ENCODE data around the gene SI.
"Not testable (repeated sequence)": the region's sequence is repeated elsewhere in the genome, so short reads cannot be mapped to it uniquely, and the experiment has no call there.

Gene SI

DNA sequence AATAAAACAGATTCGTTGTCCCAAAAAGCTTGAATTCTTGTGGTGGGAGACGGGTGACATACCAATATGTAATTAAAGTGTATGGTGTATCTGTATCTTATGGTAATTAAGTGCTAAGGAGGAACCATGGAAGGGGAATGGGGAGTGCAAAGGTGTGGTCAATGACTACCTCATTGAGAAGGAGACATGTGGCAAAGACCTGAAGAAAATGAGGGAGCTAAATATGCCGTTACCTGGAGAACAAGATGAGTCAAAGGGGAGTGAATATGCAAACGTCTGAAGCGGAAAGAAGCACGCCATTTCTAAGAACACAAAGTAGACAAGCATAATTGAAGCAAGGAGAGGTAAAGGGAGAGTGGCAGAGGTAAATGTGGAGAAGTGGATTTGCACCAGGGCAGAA, 115.7 kb downstream of the SI start:
- no peak overlapping the region for H3K27ac ChIP-seq (replicated peaks; ENCODE audit: low read length)
- H2BK5ac ChIP-seq (ENCODE audit: low read length): no peak overlapping the region
- H4K8ac ChIP-seq (ENCODE audit: low read depth, low read length): no peak overlapping the region
- no peaks in the 10 kb centered on the region for H3K9me3 ChIP-seq (replicated peaks in 1 of 2; ENCODE audit: control insufficient read depth in 2 of 2, insufficient read depth in 1 of 2, low read depth in 1 of 2, low read length in 2 of 2)
- no peak overlapping the region for H3K4me3 ChIP-seq (ENCODE audit: low read length in 2 of 2)
- no peaks in the 10 kb centered on the region for H3K79me1 ChIP-seq (ENCODE audit: low read depth, low read length)
- no peak overlapping the region for H4K91ac ChIP-seq (ENCODE audit: low read depth, low read length, poor library complexity)
- H2BK120ac ChIP-seq (ENCODE audit: low read depth, low read length): no peak overlapping the region
- no peak overlapping the region for H2AFZ ChIP-seq (ENCODE audit: low read length)
- no peak overlapping the region for H2AK5ac ChIP-seq (ENCODE audit: low read depth, low read length)
- no peak overlapping the region for H3K14ac ChIP-seq (ENCODE audit: low read length)
- no peak overlapping the region for H3K9ac ChIP-seq (ENCODE audit: low read depth, low read length, poor library complexity)
- H3K4me2 ChIP-seq (ENCODE audit: insufficient read depth, low read length, poor library complexity, severe bottlenecking): no peak overlapping the region
- no peaks in the 10 kb centered on the region for H3K4me1 ChIP-seq (ENCODE audit: control insufficient read depth in 2 of 2, insufficient read depth in 1 of 2, low read depth in 1 of 2, low read length in 2 of 2)
- no peak overlapping the region for H2BK15ac ChIP-seq (ENCODE audit: low read length)
- no peaks in the 10 kb centered on the region for H3K36me3 ChIP-seq (replicated peaks in 1 of 2; ENCODE audit: control insufficient read depth in 2 of 2, insufficient read depth in 2 of 2, low read length in 2 of 2)
- H3K23ac ChIP-seq (ENCODE audit: low read depth, low read length, poor library complexity): no peak overlapping the region
- H2BK12ac ChIP-seq (ENCODE audit: low read length): no peak overlapping the region
- H3K27me3 ChIP-seq (ENCODE audit: control insufficient read depth in 3 of 3, insufficient read depth in 3 of 3, low read depth in 1 of 3, low read length in 3 of 3): no peaks in the 10 kb centered on the region
- WGBS, 2 donors (ENCODE audit: extremely low coverage in 2 of 2, insufficient read length in 2 of 2, insufficient replicate concordance in 1 of 2): no CpG with 5 or more reads among the region's 6 CpGs
- no peak overlapping the region for H3K18ac ChIP-seq (ENCODE audit: low read length)
- no peak for DNase-seq (ENCODE audit: low spot score)
- no peak overlapping the region for H3K4ac ChIP-seq (ENCODE audit: low read length)

DNA sequence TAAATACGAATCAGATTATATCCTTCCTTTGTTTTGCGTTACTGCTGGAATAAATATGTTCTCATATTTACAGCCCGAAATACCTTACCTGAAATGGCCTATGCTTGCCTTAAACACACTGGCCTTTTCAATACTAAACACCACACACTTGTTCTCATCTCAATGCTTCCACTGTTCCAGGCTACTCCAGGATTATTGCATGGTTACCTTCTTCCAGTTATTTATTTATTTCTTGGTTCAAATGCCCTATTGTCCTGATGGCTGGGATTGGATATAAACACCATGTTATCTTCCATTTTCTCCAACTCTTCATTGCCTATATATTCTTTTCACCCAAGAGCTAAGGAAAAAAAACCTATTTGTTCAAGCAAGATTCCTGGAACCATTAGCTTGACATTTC, 125.3 kb downstream of the SI start:
- Histone ChIP-seq H2AK5ac (ENCODE audit: low read depth, low read length) (no peak overlapping the region), H3K14ac (ENCODE audit: low read length) (no peak overlapping the region), H3K4me3 (ENCODE audit: low read length in 2 of 2) (no peak overlapping the region), H3K4me1 (ENCODE audit: control insufficient read depth in 2 of 2, insufficient read depth in 1 of 2, low read depth in 1 of 2, low read length in 2 of 2) (no peaks in the 10 kb centered on the region), H3K4ac (ENCODE audit: low read length) (no peak overlapping the region), H4K91ac (ENCODE audit: low read depth, low read length, poor library complexity) (no peak overlapping the region), H3K27me3 (ENCODE audit: control insufficient read depth in 3 of 3, insufficient read depth in 3 of 3, low read depth in 1 of 3, low read length in 3 of 3) (no peaks in the 10 kb centered on the region), H4K8ac (ENCODE audit: low read depth, low read length) (no peak overlapping the region), H3K27ac (replicated peaks; ENCODE audit: low read length) (no peak overlapping the region), H2AFZ (ENCODE audit: low read length) (no peak overlapping the region), H2BK12ac (ENCODE audit: low read length) (no peak overlapping the region), H3K18ac (ENCODE audit: low read length) (no peak overlapping the region), H3K9ac (ENCODE audit: low read depth, low read length, poor library complexity) (no peak overlapping the region), H2BK5ac (ENCODE audit: low read length) (no peak overlapping the region), H3K79me1 (ENCODE audit: low read depth, low read length) (no peaks in the 10 kb centered on the region), H3K9me3 (replicated peaks in 1 of 2; ENCODE audit: control insufficient read depth in 2 of 2, insufficient read depth in 1 of 2, low read depth in 1 of 2, low read length in 2 of 2) (no peaks in the 10 kb centered on the region), H3K36me3 (replicated peaks in 1 of 2; ENCODE audit: control insufficient read depth in 2 of 2, insufficient read depth in 2 of 2, low read length in 2 of 2) (no peaks in the 10 kb centered on the region), H3K23ac (ENCODE audit: low read depth, low read length, poor library complexity) (no peak overlapping the region), H3K4me2 (ENCODE audit: insufficient read depth, low read length, poor library complexity, severe bottlenecking) (no peak overlapping the region), H2BK15ac (ENCODE audit: low read length) (no peak overlapping the region), H2BK120ac (ENCODE audit: low read depth, low read length) (no peak overlapping the region)
- no CpG with 5 or more reads among the region's 3 CpGs for WGBS, 2 donors (ENCODE audit: extremely low coverage in 2 of 2, insufficient read length in 2 of 2, insufficient replicate concordance in 1 of 2)
- no peak for DNase-seq (ENCODE audit: low spot score)

DNA sequence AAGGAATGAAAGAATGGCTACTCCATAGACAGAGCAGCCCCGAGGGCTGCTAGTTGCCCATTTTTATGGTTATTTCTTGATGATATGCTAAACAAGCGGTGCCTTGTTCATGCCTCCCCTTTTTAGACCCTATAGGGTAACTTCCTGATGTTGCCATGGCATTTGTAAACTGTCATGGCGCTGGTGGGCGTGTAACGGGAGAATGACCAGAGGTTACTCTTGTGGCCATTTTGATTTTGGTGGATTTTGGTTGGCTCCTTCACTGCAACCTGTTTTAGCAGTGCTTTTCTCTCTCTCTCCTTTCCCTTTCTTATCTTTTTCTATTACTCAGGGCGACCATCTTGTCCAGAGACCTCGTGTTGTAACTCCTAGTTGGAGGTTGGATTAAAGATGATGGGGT, 126.9 kb downstream of the SI start:
- H3K36me3 ChIP-seq (replicated peaks in 1 of 2; ENCODE audit: control insufficient read depth in 2 of 2, insufficient read depth in 2 of 2, low read length in 2 of 2); H2BK15ac ChIP-seq (ENCODE audit: low read length); H3K27ac ChIP-seq (replicated peaks; ENCODE audit: low read length); H3K4me3 ChIP-seq (ENCODE audit: low read length in 2 of 2); H3K14ac ChIP-seq (ENCODE audit: low read length); H3K79me1 ChIP-seq (ENCODE audit: low read depth, low read length); H2BK120ac ChIP-seq (ENCODE audit: low read depth, low read length); H2BK12ac ChIP-seq (ENCODE audit: low read length); H3K9ac ChIP-seq (ENCODE audit: low read depth, low read length, poor library complexity); H3K4me1 ChIP-seq (ENCODE audit: control insufficient read depth in 2 of 2, insufficient read depth in 1 of 2, low read depth in 1 of 2, low read length in 2 of 2); H3K27me3 ChIP-seq (ENCODE audit: control insufficient read depth in 3 of 3, insufficient read depth in 3 of 3, low read depth in 1 of 3, low read length in 3 of 3); DNase-seq (ENCODE audit: low spot score); H3K4ac ChIP-seq (ENCODE audit: low read length); H2BK5ac ChIP-seq (ENCODE audit: low read length); H2AK5ac ChIP-seq (ENCODE audit: low read depth, low read length); H4K91ac ChIP-seq (ENCODE audit: low read depth, low read length, poor library complexity); H3K9me3 ChIP-seq (replicated peaks in 1 of 2; ENCODE audit: control insufficient read depth in 2 of 2, insufficient read depth in 1 of 2, low read depth in 1 of 2, low read length in 2 of 2); H3K23ac ChIP-seq (ENCODE audit: low read depth, low read length, poor library complexity); H3K18ac ChIP-seq (ENCODE audit: low read length); H3K4me2 ChIP-seq (ENCODE audit: insufficient read depth, low read length, poor library complexity, severe bottlenecking); H4K8ac ChIP-seq (ENCODE audit: low read depth, low read length): not testable (repeated sequence)
- no CpG with 5 or more reads among the region's 7 CpGs for WGBS, 2 donors (ENCODE audit: extremely low coverage in 2 of 2, insufficient read length in 2 of 2, insufficient replicate concordance in 1 of 2)
- peak overlapping the region; percentile 51 for H2AFZ ChIP-seq (ENCODE audit: low read length)

DNA sequence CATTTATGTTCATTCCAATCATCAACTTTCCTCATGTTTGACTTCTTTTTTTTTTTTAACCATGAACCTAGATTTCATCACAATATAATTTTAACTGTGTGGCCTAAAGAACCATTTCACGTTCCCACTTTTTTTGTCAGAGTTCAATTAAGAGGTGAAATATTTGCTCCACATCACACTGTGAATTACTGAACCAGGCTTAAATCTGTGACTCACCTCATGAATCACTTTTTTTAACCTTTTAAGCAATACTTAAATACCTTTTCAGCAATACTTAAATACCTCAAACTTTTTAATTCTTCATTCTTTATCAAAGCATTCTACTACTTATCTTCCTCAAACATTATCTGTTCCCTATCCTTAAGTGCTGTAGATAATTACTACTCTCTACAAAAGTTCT, 137.6 kb downstream of the SI start:
- no peak overlapping the region for H3K27ac ChIP-seq (replicated peaks; ENCODE audit: low read length)
- H3K4me1 ChIP-seq (ENCODE audit: control insufficient read depth in 2 of 2, insufficient read depth in 1 of 2, low read depth in 1 of 2, low read length in 2 of 2): no peaks in the 10 kb centered on the region
- no peaks in the 10 kb centered on the region for H3K79me1 ChIP-seq (ENCODE audit: low read depth, low read length)
- no peak overlapping the region for H3K23ac ChIP-seq (ENCODE audit: low read depth, low read length, poor library complexity)
- H2BK15ac ChIP-seq (ENCODE audit: low read length): no peak overlapping the region
- no peak overlapping the region for H2AK5ac ChIP-seq (ENCODE audit: low read depth, low read length)
- no peaks in the 10 kb centered on the region for H3K36me3 ChIP-seq (replicated peaks in 1 of 2; ENCODE audit: control insufficient read depth in 2 of 2, insufficient read depth in 2 of 2, low read length in 2 of 2)
- no peak overlapping the region for H4K8ac ChIP-seq (ENCODE audit: low read depth, low read length)
- H3K9me3 ChIP-seq (replicated peaks in 1 of 2; ENCODE audit: control insufficient read depth in 2 of 2, insufficient read depth in 1 of 2, low read depth in 1 of 2, low read length in 2 of 2): peaks cover 0 to 1% of the 10 kb centered on the region in 2 donors
- no peaks in the 10 kb centered on the region for H3K27me3 ChIP-seq (ENCODE audit: control insufficient read depth in 3 of 3, insufficient read depth in 3 of 3, low read depth in 1 of 3, low read length in 3 of 3)
- H3K4me3 ChIP-seq (ENCODE audit: low read length in 2 of 2): no peak overlapping the region
- no peak for DNase-seq (ENCODE audit: low spot score)
- H3K4me2 ChIP-seq (ENCODE audit: insufficient read depth, low read length, poor library complexity, severe bottlenecking): no peak overlapping the region
- H3K18ac ChIP-seq (ENCODE audit: low read length): no peak overlapping the region
- H3K9ac ChIP-seq (ENCODE audit: low read depth, low read length, poor library complexity): no peak overlapping the region
- H3K14ac ChIP-seq (ENCODE audit: low read length): no peak overlapping the region
- H2BK120ac ChIP-seq (ENCODE audit: low read depth, low read length): no peak overlapping the region
- no peak overlapping the region for H2AFZ ChIP-seq (ENCODE audit: low read length)
- no peak overlapping the region for H2BK12ac ChIP-seq (ENCODE audit: low read length)
- WGBS, 2 donors (ENCODE audit: extremely low coverage in 2 of 2, insufficient read length in 2 of 2, insufficient replicate concordance in 1 of 2): no CpG with 5 or more reads among the region's 1 CpG
- no peak overlapping the region for H4K91ac ChIP-seq (ENCODE audit: low read depth, low read length, poor library complexity)
- H2BK5ac ChIP-seq (ENCODE audit: low read length): no peak overlapping the region
- H3K4ac ChIP-seq (ENCODE audit: low read length): no peak overlapping the region

All from neuronal stem cell (in vitro differentiated cells).